Neural cell (in vitro differentiated cells): Measurements from ENCODE around the gene TDRD6. TPM values are rescaled to one million over a fixed set of nuclear protein-coding genes. Genes with fewer than 3 reads are reported as not detected.

ENCODE experiments used
- H2AFZ ChIP-seq: fragments of 200-600, 300-800 bp; sonication (generic), shearing (Covaris generic); 2 replicates; pipeline ENCODE4 v1.6.0; 2014; ENCODE audit warnings: low read depth, mild to moderate bottlenecking, antibody characterized with exemption, low read length, moderate library complexity
- H3F3A ChIP-seq: fragments of 200-600 bp; shearing (Covaris generic); 2 replicates; pipeline ENCODE4 v1.6.1; 2016; ENCODE audit warnings: mild to moderate bottlenecking, moderate library complexity, mixed read lengths, antibody characterized with exemption, low read length; ENCODE audit not compliant: insufficient read depth, poor library complexity, severe bottlenecking
- H3K27ac ChIP-seq: fragments of 200-600, 300-800 bp; sonication (generic), shearing (Covaris generic); 2 replicates; pipeline ENCODE4 v1.5.1; 2014; ENCODE audit warnings: mild to moderate bottlenecking, low read length, moderate library complexity
- H3K27me3 ChIP-seq: fragments of 300-800, 200-600 bp; sonication (generic), shearing (Covaris generic); 2 replicates; pipeline ENCODE4 v1.6.0; 2014; ENCODE audit warnings: mild to moderate bottlenecking, low read depth, low read length, moderate library complexity; ENCODE audit not compliant: insufficient read depth
- H3K36me3 ChIP-seq: fragments of 300-800, 200-600 bp; sonication (generic), shearing (Covaris generic); 2 replicates; pipeline ENCODE4 v1.5.1; 2014; ENCODE audit warnings: mild to moderate bottlenecking, antibody characterized with exemption, low read length, moderate library complexity; ENCODE audit not compliant: insufficient read depth
- H3K4me2 ChIP-seq: fragments of 300-800, 200-600 bp; sonication (generic), shearing (Covaris generic); 2 replicates; pipeline ENCODE4 v1.6.0; 2014; ENCODE audit warnings: mild to moderate bottlenecking, low read length
- H3K4me3 ChIP-seq: fragments of 300-800, 200-600 bp; sonication (generic), shearing (Covaris generic); 2 replicates; pipeline ENCODE4 v1.5.1; 2014; ENCODE audit warnings: mild to moderate bottlenecking, low read length, moderate library complexity
- H3K79me2 ChIP-seq: fragments of 200-600 bp; shearing (Covaris generic); replicated peaks from 2 replicates; pipeline ENCODE4 v1.6.0; 2014; ENCODE audit warnings: mild to moderate bottlenecking, low read length, moderate library complexity; ENCODE audit not compliant: insufficient read depth
- H3K9ac ChIP-seq: fragments of 300-800, 200-600 bp; sonication (generic), shearing (Covaris generic); 2 replicates; pipeline ENCODE4 v1.6.1; 2016; ENCODE audit warnings: mild to moderate bottlenecking, low read length, mixed read lengths
- H3K9me2 ChIP-seq: fragments of 200-600 bp; shearing (Covaris generic); 2 replicates; pipeline ENCODE4 v1.6.1; 2016; ENCODE audit warnings: mild to moderate bottlenecking, low read length, mixed read lengths; ENCODE audit not compliant: insufficient read depth
- H3K9me3 ChIP-seq: fragments of 200-600, 300-800 bp; sonication (generic), shearing (Covaris generic); 2 replicates; pipeline ENCODE4 v1.6.1; 2016; ENCODE audit warnings: mild to moderate bottlenecking, mixed run types, low read length, moderate library complexity, mixed read lengths
- H4K20me1 ChIP-seq: fragments of 200-600 bp; shearing (Covaris generic); 2 replicates; pipeline ENCODE4 v1.6.1; 2016; ENCODE audit warnings: mild to moderate bottlenecking, mixed run types; ENCODE audit not compliant: insufficient read depth
- EP300 ChIP-seq: fragments of 450-650 bp; conservative IDR thresholded peaks from 2 replicates; pipeline ENCODE4 v1.6.1; 2014; ENCODE audit warnings: antibody characterized with exemption, mild to moderate bottlenecking, moderate library complexity; ENCODE audit not compliant: poor library complexity, severe bottlenecking
- EZH2 ChIP-seq: fragments of 200-600, 300-800 bp; shearing (Covaris generic), sonication (generic); IDR thresholded peaks from 2 replicates; pipeline ENCODE4 v1.6.1; 2014; ENCODE audit warnings: antibody characterized with exemption, low read length, borderline replicate concordance, mild to moderate bottlenecking; ENCODE audit not compliant: insufficient read depth, poor library complexity, severe bottlenecking
- MXI1 ChIP-seq: fragments of 450-650 bp; conservative IDR thresholded peaks from 2 replicates; pipeline ENCODE4 v1.6.1; 2014; ENCODE audit warnings: antibody characterized with exemption, mild to moderate bottlenecking; ENCODE audit not compliant: poor library complexity, severe bottlenecking
- POLR2AphosphoS5 ChIP-seq: IDR thresholded peaks from 2 replicates; pipeline ENCODE4 v1.6.1; 2012
- RAD21 ChIP-seq: fragments of 450-650 bp; conservative IDR thresholded peaks from 2 replicates; pipeline ENCODE4 v1.6.1; 2014; ENCODE audit warnings: antibody characterized with exemption, mild to moderate bottlenecking, moderate library complexity
- SMC3 ChIP-seq: fragments of 450-650 bp; conservative IDR thresholded peaks from 2 replicates; pipeline ENCODE4 v1.6.1; 2014; ENCODE audit warnings: antibody characterized with exemption, mild to moderate bottlenecking, moderate library complexity; ENCODE audit not compliant: poor library complexity
- TAF1 ChIP-seq: IDR thresholded peaks from 2 replicates; pipeline ENCODE4 v1.6.1; 2012; ENCODE audit warnings: low read depth
- polyA plus RNA-seq: library from polyadenylated mRNA; depleted of rRNA; stranded (reverse); fragments of >200 nt; gene quantifications from 2 replicates; pipeline ENCODE4 v1.2.3, GENCODE V29; 2014
- TF ChIP-seq, protein P1 (sequence below): fragments of 450-650 bp; IDR thresholded peaks from 2 replicates; pipeline ENCODE4 v1.5.1; 2014; ENCODE audit warnings: antibody characterized with exemption, mild to moderate bottlenecking, moderate library complexity; ENCODE audit not compliant: poor library complexity, severe bottlenecking
- TF ChIP-seq, protein P2 (sequence below): IDR thresholded peaks from 2 replicates; pipeline ENCODE4 v1.6.1; 2012; ENCODE audit warnings: borderline replicate concordance

Gene TDRD6
- polyA plus RNA-seq, 1 donor from 2014 or later, result 0.92 TPM

DNA sequence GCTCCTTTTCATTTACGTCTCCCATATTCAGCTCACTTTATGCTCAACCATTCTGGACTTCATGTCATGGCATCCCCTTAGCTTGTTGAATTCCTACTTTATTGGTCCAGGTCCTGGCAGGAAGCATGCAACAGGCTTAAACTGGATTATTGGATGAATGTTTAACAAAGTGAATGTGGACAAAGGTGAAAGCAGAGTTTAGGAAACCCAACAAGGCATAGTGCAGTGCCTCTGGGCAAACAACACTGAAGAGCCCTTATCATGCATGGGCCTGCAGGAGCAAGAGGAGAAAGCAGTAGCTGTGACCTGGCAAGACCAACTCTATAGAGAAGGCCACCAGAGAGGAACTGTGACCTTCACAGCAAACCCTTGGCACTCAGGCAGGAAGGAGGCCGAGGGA is 53.8 kb downstream of the TDRD6 start:
- Histone ChIP-seq H3K79me2 (no peaks in the 10 kb centered on the region), H3K9me3 (no peaks in the 10 kb centered on the region), H4K20me1 (no peaks in the 10 kb centered on the region), H3K9ac (no peak overlapping the region), H3K4me2 (no peak overlapping the region), H3K9me2 (no peaks in the 10 kb centered on the region), H3F3A (no peaks in the 10 kb centered on the region), H3K4me3 (no peak overlapping the region), H3K27ac (no peak overlapping the region), H3K36me3 (no peaks in the 10 kb centered on the region), H2AFZ (no peak overlapping the region), H3K27me3 (peaks cover 5% of the 10 kb centered on the region)
- TF ChIP-seq EP300 (no peak), EZH2 (no peak), MXI1 (no peak), SMC3 (no peak), POLR2AphosphoS5 (no peak), RAD21 (no peak), TAF1 (no peak)
- TF ChIP-seq, protein P1, sequence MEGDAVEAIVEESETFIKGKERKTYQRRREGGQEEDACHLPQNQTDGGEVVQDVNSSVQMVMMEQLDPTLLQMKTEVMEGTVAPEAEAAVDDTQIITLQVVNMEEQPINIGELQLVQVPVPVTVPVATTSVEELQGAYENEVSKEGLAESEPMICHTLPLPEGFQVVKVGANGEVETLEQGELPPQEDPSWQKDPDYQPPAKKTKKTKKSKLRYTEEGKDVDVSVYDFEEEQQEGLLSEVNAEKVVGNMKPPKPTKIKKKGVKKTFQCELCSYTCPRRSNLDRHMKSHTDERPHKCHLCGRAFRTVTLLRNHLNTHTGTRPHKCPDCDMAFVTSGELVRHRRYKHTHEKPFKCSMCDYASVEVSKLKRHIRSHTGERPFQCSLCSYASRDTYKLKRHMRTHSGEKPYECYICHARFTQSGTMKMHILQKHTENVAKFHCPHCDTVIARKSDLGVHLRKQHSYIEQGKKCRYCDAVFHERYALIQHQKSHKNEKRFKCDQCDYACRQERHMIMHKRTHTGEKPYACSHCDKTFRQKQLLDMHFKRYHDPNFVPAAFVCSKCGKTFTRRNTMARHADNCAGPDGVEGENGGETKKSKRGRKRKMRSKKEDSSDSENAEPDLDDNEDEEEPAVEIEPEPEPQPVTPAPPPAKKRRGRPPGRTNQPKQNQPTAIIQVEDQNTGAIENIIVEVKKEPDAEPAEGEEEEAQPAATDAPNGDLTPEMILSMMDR, result no peak
- TF ChIP-seq, protein P2, sequence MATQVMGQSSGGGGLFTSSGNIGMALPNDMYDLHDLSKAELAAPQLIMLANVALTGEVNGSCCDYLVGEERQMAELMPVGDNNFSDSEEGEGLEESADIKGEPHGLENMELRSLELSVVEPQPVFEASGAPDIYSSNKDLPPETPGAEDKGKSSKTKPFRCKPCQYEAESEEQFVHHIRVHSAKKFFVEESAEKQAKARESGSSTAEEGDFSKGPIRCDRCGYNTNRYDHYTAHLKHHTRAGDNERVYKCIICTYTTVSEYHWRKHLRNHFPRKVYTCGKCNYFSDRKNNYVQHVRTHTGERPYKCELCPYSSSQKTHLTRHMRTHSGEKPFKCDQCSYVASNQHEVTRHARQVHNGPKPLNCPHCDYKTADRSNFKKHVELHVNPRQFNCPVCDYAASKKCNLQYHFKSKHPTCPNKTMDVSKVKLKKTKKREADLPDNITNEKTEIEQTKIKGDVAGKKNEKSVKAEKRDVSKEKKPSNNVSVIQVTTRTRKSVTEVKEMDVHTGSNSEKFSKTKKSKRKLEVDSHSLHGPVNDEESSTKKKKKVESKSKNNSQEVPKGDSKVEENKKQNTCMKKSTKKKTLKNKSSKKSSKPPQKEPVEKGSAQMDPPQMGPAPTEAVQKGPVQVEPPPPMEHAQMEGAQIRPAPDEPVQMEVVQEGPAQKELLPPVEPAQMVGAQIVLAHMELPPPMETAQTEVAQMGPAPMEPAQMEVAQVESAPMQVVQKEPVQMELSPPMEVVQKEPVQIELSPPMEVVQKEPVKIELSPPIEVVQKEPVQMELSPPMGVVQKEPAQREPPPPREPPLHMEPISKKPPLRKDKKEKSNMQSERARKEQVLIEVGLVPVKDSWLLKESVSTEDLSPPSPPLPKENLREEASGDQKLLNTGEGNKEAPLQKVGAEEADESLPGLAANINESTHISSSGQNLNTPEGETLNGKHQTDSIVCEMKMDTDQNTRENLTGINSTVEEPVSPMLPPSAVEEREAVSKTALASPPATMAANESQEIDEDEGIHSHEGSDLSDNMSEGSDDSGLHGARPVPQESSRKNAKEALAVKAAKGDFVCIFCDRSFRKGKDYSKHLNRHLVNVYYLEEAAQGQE, result no peak

DNA sequence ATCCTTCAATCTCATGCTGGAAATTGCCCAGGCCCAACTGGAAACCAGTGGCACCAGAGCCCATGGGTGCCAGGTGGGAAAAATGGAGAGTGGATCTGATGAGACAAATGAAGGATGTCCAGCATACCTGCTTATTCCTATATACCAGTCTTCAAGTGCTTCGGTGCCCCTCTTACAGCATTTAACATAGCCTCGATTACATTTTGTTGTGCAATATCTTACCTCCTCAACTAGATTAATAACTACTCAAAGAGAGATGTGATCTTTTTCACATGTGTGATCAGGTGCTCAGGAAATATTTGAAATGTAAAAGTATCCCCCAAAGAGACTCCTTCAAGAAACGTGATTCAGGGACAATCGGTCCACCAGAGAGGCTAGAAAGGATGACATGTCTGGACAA is 54.2 kb downstream of the TDRD6 start:
- TF ChIP-seq MXI1, result no peak
- TF ChIP-seq EP300, result no peak
- no peak for TF ChIP-seq RAD21
- TF ChIP-seq, protein P2, result no peak
- TF ChIP-seq, protein P1, result no peak
- TF ChIP-seq SMC3, result no peak
- TF ChIP-seq TAF1, result no peak
- no peak for TF ChIP-seq EZH2
- TF ChIP-seq POLR2AphosphoS5, result no peak
- H3K36me3 ChIP-seq, result no peaks in the 10 kb centered on the region
- H3K4me2 ChIP-seq, result no peak overlapping the region
- H3K27me3 ChIP-seq, result peaks cover under 1% of the 10 kb centered on the region
- no peaks in the 10 kb centered on the region for H4K20me1 ChIP-seq
- H3F3A ChIP-seq, result no peaks in the 10 kb centered on the region
- no peak overlapping the region for H3K4me3 ChIP-seq
- H2AFZ ChIP-seq, result no peak overlapping the region
- H3K9me2 ChIP-seq, result no peaks in the 10 kb centered on the region
- H3K9me3 ChIP-seq, result no peaks in the 10 kb centered on the region
- no peak overlapping the region for H3K27ac ChIP-seq
- H3K9ac ChIP-seq, result no peak overlapping the region
- no peaks in the 10 kb centered on the region for H3K79me2 ChIP-seq
